Measurements from ENCODE around the gene CELF4.

Gene CELF4

DNA sequence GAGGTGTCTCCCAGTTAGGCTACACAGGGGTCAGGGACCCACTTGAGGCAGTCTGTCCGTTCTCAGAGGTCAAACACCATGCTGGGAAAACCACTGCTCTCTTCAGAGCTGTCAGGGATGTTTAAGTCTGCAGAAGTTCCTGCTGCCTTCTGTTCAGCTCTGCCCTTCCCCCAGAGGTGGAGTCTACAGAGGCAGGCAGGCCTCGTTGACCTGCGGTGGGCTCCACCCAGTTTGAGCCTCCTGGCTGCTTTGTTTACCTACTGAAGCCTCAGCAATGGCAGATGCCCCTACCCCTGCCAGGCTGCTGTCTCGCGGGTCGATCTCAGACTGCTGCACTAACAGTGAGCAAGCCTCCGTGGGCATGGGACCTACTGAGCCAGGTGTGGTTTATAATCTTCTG lies 346.3 kb downstream of the CELF4 start:
- no peak for DNase-seq (ENCODE audit: low read depth)

DNA sequence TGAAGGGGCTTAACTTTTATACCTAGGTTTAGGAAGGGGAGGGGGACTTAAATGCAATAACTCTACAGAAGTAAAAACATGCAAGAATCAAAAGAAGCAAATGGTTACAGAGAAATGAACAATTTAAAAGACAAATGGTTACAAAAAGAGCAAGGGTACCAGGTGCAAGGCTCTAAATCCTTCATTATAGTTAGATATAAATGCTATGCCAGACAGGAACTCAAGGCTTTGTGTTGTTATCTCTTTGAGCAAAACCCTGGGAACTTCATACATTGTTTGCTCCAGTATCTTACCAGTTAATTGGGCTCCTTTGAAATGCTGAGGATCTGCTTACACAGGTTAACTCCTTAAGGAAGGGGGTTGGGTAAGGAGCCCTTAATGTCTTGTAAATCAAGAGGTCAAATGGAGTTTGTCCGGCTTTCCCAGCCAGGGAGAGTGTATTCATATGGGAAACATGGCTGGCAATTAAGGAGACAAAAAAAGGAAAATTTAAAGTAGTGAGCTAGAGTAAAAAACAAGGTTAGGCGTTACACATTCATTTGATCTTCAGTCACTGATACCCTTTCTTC lies 347.5 kb downstream of the CELF4 start:
- no peak for DNase-seq (ENCODE audit: low read depth)

DNA sequence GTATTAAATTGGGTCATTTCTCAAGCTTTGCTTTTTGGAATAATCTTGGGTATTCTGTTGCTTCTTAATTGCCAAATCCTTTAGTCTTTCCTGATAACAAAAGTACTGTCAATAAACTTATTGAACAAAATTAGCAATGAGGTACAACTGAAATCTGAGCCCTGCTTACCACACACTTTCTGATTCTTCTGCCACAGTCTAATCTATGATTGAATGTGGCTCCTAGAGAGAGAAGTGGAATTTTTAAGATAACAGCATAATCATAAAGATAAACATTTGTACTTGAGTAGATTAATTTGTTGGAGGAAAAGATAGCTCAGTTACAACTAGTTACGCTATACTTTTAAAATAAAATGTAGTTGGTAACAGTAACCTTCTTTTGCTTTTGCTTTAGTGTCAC lies 354.8 kb downstream of the CELF4 start:
- no peak for DNase-seq (ENCODE audit: low read depth)

DNA sequence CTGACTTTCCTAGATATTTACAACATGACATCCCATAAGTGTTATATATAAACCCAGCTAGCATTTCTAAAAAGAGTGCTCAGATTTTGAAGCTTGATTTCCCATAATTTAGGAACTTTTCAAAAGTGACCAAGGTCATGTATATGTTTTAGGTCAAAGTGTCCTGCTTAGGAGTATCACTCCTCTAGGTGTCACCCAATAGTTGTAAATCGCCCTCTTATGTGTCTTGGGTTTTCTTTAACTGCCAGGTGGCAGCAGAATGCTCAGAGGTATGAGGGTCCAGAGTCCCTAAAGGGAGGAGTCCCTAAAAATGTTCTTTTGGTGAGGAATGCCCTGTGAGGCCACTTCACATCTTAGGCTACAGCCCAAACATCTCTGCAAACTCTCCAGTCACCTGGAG lies 358.3 kb downstream of the CELF4 start:
- no peak for DNase-seq (ENCODE audit: low read depth)

DNA sequence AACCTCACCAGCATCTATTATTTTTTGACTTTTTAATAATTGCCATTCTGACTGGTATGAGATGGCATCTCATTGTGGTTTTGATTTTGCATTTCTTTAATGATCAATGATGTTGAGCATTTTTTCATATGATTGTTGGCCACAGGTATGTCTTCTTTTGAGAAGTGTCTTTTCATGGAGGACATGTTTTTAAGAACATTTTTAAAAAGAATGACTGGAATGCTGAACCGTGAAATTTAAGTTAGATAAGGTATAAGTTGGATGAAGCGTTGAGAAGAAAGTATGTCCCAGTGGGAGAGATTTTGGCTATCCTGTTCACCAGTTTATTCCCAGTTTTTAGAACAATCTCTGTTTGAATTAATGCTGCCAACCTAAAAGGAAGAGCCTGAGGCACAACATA lies 365.9 kb downstream of the CELF4 start:
- DNase-seq (ENCODE audit: low read depth) = no peak
